ENCODE results near the gene OR1I1.

The OR1I1 gene

DNA sequence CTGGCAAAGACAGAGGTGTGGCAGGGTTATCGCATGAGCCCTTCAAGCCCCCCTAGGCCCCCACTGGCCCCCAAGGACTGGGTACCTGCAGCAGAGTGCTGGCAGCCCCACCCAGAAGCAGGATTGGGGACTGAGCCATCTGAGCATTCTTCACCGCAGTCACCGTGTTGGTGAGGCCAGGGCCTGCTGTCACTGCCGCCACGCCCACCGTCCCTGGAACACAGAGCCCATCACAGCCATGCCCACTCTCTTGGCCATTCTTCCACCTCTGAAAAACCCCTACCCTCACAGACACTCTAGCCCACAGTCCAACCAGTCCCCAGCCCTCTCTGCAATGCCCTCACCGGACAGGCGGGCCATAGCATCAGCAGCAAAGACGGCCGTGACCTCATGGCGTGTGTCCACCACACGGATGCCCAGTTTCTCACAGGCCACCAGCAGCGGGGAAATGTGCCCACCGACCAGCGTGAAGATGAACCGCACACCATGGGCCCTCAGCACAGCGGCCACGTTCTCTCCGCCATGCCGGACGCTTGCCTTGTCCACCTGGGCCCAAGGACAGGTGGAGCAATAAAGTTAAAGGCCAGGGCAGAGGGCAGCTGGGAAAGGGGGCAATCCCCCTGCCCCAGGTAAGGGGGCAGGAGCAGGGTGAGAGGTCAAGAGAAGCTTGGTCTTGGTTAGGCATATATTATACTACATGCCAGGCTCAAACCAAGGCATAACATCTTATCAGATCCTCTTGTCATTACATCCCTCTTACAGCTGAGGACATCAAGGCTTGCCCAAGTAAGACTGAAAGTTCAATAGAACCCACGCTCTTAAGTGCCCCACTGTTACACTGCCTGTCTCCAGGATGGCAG is 41.2 kb downstream of the OR1I1 start:
- TF ChIP-seq, protein P1, sequence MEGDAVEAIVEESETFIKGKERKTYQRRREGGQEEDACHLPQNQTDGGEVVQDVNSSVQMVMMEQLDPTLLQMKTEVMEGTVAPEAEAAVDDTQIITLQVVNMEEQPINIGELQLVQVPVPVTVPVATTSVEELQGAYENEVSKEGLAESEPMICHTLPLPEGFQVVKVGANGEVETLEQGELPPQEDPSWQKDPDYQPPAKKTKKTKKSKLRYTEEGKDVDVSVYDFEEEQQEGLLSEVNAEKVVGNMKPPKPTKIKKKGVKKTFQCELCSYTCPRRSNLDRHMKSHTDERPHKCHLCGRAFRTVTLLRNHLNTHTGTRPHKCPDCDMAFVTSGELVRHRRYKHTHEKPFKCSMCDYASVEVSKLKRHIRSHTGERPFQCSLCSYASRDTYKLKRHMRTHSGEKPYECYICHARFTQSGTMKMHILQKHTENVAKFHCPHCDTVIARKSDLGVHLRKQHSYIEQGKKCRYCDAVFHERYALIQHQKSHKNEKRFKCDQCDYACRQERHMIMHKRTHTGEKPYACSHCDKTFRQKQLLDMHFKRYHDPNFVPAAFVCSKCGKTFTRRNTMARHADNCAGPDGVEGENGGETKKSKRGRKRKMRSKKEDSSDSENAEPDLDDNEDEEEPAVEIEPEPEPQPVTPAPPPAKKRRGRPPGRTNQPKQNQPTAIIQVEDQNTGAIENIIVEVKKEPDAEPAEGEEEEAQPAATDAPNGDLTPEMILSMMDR (IDR thresholded peaks at IDR 0.05) = no peak

DNA sequence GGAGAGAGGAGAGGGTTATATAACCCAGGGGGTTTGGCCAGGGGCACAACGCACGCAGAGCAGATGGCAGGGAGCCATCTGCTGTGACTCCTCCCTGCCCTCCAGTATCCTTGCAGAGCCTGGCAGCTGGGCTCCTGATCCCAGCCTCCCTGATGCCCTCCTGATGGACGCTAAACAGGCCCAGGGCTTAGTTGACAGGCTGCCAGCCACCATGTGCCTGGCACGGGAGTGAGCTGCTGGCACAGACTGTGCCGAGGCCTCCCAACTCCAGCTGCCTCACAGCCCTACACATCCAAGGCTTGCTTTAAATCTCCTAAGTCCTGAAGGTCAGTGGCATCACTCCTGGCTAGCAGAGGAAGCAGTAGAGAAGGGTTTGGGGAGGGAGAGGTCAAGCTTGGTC is 41.9 kb downstream of the OR1I1 start:
- TF ChIP-seq, protein P1 (IDR thresholded peaks at IDR 0.05) = no peak

DNA sequence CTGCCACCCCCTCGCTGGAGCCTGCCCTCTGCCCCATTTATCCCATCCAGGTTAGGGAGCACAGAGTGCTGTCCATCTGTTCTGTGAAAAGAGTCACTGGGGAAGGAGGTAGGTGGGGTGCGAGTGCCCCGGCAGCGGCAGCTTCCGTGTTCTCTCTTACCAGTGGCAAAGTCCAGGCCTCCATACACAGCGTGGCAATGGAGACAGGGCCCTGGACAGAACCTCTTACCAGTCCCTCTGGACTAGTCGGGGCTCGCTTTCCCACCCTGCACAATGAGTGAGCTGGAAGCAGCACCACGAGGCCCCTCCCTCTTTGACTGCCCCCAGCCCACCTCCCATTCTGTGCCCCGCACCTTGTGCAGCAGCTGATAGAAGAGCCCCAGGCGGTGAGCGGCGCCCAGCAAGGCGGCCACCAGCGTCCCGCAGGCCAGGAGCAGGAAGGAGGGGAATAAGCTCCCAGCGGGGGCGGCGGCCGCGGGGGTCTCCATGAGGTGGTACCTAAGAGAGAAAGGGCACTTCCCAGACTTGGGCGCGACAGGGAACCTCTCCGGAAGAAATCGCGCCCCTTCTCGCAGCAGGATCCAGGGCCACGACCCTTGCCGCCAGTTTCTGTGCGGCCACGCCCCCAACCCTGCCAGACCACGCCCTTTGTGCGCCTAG is 42.7 kb downstream of the OR1I1 start:
- TF ChIP-seq, protein P1 (IDR thresholded peaks at IDR 0.05) = no peak

- TF ChIP-seq, protein P1 (IDR thresholded peaks at IDR 0.05) = no peak
Observed at GRCh38 chr19:15125232-15126067, 43.4 kb downstream of the OR1I1 start.

- TF ChIP-seq, protein P1 (IDR thresholded peaks at IDR 0.05) = no peak
Observed at GRCh38 chr19:15126131-15126910, 44.3 kb downstream of the OR1I1 start.

DNA sequence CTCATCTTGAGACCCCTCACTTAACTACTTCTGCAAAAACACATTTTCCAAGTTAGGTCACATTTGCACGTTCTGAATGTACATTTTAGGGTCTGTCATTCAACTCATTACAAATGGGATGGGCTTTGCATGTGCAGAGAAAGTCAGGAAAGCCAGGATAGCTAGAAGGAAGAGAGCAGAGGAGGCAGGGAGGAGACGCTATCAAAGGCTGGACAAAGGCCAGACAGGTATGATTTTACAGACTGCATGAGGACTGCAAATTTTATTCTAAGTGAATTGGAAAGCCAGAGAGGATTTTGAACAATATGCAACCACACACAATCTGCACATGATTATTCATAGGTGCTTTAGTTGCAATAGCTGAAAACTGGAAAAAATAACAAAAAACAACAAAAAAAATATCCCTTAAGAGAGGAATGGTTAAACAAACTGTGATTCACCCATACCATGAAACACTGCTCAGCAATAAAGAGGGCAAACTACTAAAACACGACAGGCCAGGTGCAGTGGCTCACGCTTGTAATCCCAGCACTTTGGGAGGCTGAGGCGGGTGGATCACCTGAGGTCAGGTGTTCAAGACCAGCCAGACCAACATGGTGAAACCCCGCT is 46.3 kb downstream of the OR1I1 start:
- TF ChIP-seq, protein P1 (IDR thresholded peaks at IDR 0.05) = no peak

All from LNCAP (cell line).